Prostate gland (tissue), 2 donors: ENCODE measurements around the gene DNM2. TPM values are rescaled to one million over a fixed set of nuclear protein-coding genes. Genes with fewer than 3 reads are reported as not detected.
"Not testable (repeated sequence)": the region's sequence is repeated elsewhere in the genome, so short reads cannot be mapped to it uniquely, and the experiment has no call there.

ENCODE experiments used
- DNase-seq: peaks from one replicate; pipeline ENCODE4 v3.0.0-alpha.2; 2019; ENCODE audit warnings: low spot score
- H3K27ac ChIP-seq, 2 donors: fragments of 200-600 bp; sonication (generic); 2 replicates each; pipeline ENCODE4 v1.5.1; 2017 to 2019
- H3K27me3 ChIP-seq: fragments of 200-600 bp; sonication (generic); replicated peaks from 2 replicates; pipeline ENCODE4 v1.5.1; 2019; ENCODE audit not compliant: insufficient read depth
- H3K36me3 ChIP-seq, 2 donors: fragments of 200-600 bp; sonication (generic); 1 replicate in 1 of 2; 2 replicates in 1 of 2; pipeline versions ENCODE4 v1.5.1 to v1.8.1; 2017 to 2019
- H3K4me1 ChIP-seq: fragments of 200-600 bp; sonication (generic); replicated peaks from 2 replicates; pipeline ENCODE4 v1.5.1; 2019
- H3K4me3 ChIP-seq, 2 donors: fragments of 200-600 bp; sonication (generic); 2 replicates each; pipeline ENCODE4 v1.5.1; 2017 to 2019
- H3K9me3 ChIP-seq: fragments of 200-600 bp; sonication (generic); 2 replicates; pipeline ENCODE4 v1.5.1; 2017
- CTCF ChIP-seq, 4 experiments: fragments of 200-600 bp in 2 of 4; fragments of 450-650 bp in 2 of 4; sonication (generic) in 2 of 4; IDR thresholded peaks; 1 replicate in 3 of 4; 2 replicates in 1 of 4; pipeline ENCODE4 v1.5.1; 2016 to 2019; ENCODE audit warnings: antibody characterized with exemption in 4 of 4, mild to moderate bottlenecking in 2 of 4, moderate library complexity in 2 of 4
- POLR2A ChIP-seq: fragments of 450-650 bp; IDR thresholded peaks from one replicate; pipeline ENCODE4 v1.6.1; 2016; ENCODE audit warnings: antibody characterized with exemption, mild to moderate bottlenecking
- POLR2AphosphoS5 ChIP-seq: sonication (generic); formaldehyde crosslinking; IDR thresholded peaks from one replicate; pipeline ENCODE4 v1.6.1; 2017; ENCODE audit warnings: antibody characterized with exemption
- WGBS: methylation state at CpG from one replicate; pipeline ENCODE4 v1.1.5; 2018; 5-methylcytosine and 5-hydroxymethylcytosine counted together
- intact Hi-C: fragments of 100-400 bp; cut with DNase I; formaldehyde crosslinking; loops from one replicate; pipeline ENCODE4 v1.14.2; 2022
- microRNA counts, 2 donors: library from miRNA; unstranded; fragments of <30 nt; microRNA quantifications; one replicate each; lab custom pipeline; 2016 to 2017
- microRNA-seq: library from miRNA; unstranded; fragments of <30 nt; microRNA quantifications from one replicate; pipeline ENCODE4, GENCODE V29; 2016
- small RNA-seq, 2 donors: library from RNA; depleted of rRNA; stranded (forward); fragments of <200 nt; gene quantifications; one replicate each; pipeline ENCODE3, GENCODE V24; 2016
- total RNA-seq, 2 donors: library from RNA; depleted of rRNA; stranded (reverse); fragments of >200 nt; gene quantifications; one replicate each; pipeline ENCODE4 v1.1.0, GENCODE V29; 2016

DNM2 gene
- total RNA-seq, 2 donors from 2014 or later: 137 to 279 TPM

- TF ChIP-seq POLR2AphosphoS5 (no peak), POLR2A (no peak), CTCF (IDR thresholded peaks at IDR 0.05) (no peak)
- Histone ChIP-seq H3K9me3 (no peaks in the 10 kb centered on the region), H3K27me3 (no peaks in the 10 kb centered on the region), H3K36me3 (no peaks in the 10 kb centered on the region), H3K4me1 (no peaks in the 10 kb centered on the region), H3K27ac (no peak overlapping the region), H3K4me3 (no peak overlapping the region)
- no peak for DNase-seq
- intact Hi-C loops: loop anchor here (5.0 kb wide), 1 partner anchor 141 kb away; no protein-coding TSS in a partner anchor
- WGBS: 69% methylated on average over 10 of the region's 10 CpGs
These were observed 158.8 kb downstream of the DNM2 start for GRCh38 chr19:10876459-10877240.

- WGBS: 94% methylated on average over 9 of the region's 9 CpGs
- DNase-seq, H3K9me3 ChIP-seq, H3K27me3 ChIP-seq, H3K27ac ChIP-seq, H3K36me3 ChIP-seq, H3K4me3 ChIP-seq, H3K4me1 ChIP-seq: not testable (repeated sequence)
- intact Hi-C loops: loop anchor here (5.0 kb wide), 1 partner anchor 140 kb away; no protein-coding TSS in a partner anchor
These were observed 159.7 kb downstream of the DNM2 start for GRCh38 chr19:10877608-10878007.

- Histone ChIP-seq H3K36me3 (no peaks in the 10 kb centered on the region), H3K27ac (no peak overlapping the region), H3K4me3 (no peak overlapping the region), H3K4me1 (no peaks in the 10 kb centered on the region), H3K9me3 (no peaks in the 10 kb centered on the region), H3K27me3 (no peaks in the 10 kb centered on the region)
- 81% methylated on average over 3 of the region's 3 CpGs for WGBS
- DNase-seq: no peak
- TF ChIP-seq POLR2AphosphoS5 (no peak), CTCF (IDR thresholded peaks at IDR 0.05) (no peak), POLR2A (no peak)
- intact Hi-C loops: loop anchor here (5.0 kb wide), 1 partner anchor 139 kb away; no protein-coding TSS in a partner anchor
These were observed 160.4 kb downstream of the DNM2 start for GRCh38 chr19:10878253-10878652.

MicroRNAs within 50 kb of the gene (microRNA counts, 767-probe panel; counts per million panel counts)
- 2,369 to 2,646 counts per million in 2 donors for microRNA hsa-miR-638 (lab: Ali Mortazavi, UCI)

Small RNA genes within 50 kb of the gene (microRNA-seq; reads per million reads assigned to microRNA genes)
- gene MIR199A1 (not detected), gene MIR4748 (not detected), gene MIR638 (not detected), gene MIR6793 (0.25 reads per million)

Small RNA genes within 50 kb of the gene (small RNA-seq; reads per million reads assigned to genes)
- gene MIR199A1: 0 reads per million in 2 donors
- 0 reads per million in 2 donors for gene MIR4748
- 0 reads per million in 2 donors for gene MIR638
- 0 reads per million in 2 donors for gene MIR6793

Other genes with a start within 250 kb of the DNM2 start
- gene KEAP1, start 214.7 kb upstream of the DNM2 start, total RNA-seq: 10 to 100 TPM; 93.4 to 94.2 TPM
- 10 to 100 TPM in 1 of 2 donors, 1 to 10 TPM in 1; 3.4 to 17.0 TPM for gene S1PR5, start 200.6 kb upstream of the DNM2 start, total RNA-seq
- gene ATG4D, start 174.2 kb upstream of the DNM2 start, total RNA-seq: 10 to 100 TPM; 36.3 to 57.9 TPM
- gene KRI1, start 152.1 kb upstream of the DNM2 start, total RNA-seq: 10 to 100 TPM; 23.6 to 23.8 TPM
- 1 to 10 TPM; 3.7 to 8.2 TPM for gene CDKN2D, start 149.1 kb upstream of the DNM2 start, total RNA-seq
- gene AP1M2, start 130.8 kb upstream of the DNM2 start, total RNA-seq: 10 to 100 TPM; 28.1 to 85.8 TPM
- 100 to 1,000 TPM in 1 of 2 donors, 10 to 100 TPM in 1; 91.1 to 402 TPM for gene SLC44A2, start 92.5 kb upstream of the DNM2 start, total RNA-seq
- gene ILF3, start 63.7 kb upstream of the DNM2 start, total RNA-seq: 100 to 1,000 TPM; 112 to 192 TPM
- gene QTRT1, start 16.6 kb upstream of the DNM2 start, total RNA-seq: 10 to 100 TPM; 45.0 to 49.0 TPM
- gene TMED1, start 118.1 kb downstream of the DNM2 start, total RNA-seq: 10 to 100 TPM; 41.9 to 47.8 TPM
- 1 to 10 TPM in 1 of 2 donors, under 1 TPM in 1; 0.91 to 6.4 TPM for gene C19orf38, start 130.3 kb downstream of the DNM2 start, total RNA-seq
- gene CARM1, start 153.5 kb downstream of the DNM2 start, total RNA-seq: 10 to 100 TPM; 14.5 to 54.4 TPM
- 10 to 100 TPM; 84.8 to 87.1 TPM for gene YIPF2, start 210.6 kb downstream of the DNM2 start, total RNA-seq
- gene TIMM29, start 210.7 kb downstream of the DNM2 start, total RNA-seq: 10 to 100 TPM; 34.9 to 47.9 TPM
- 100 to 1,000 TPM in 1 of 2 donors, 10 to 100 TPM in 1; 98.5 to 152 TPM for gene SMARCA4, start 243.0 kb downstream of the DNM2 start, total RNA-seq